Islet of Langerhans (tissue), 1 donor: ENCODE data around the gene UGT2A3.

ENCODE experiments used
- FAIRE-seq: peaks from one replicate; lab custom pipeline; 2011; peaks lifted over from hg19 to GRCh38; lab: Jason Lieb, UNC

Gene UGT2A3

GRCh38 chr4:68912807-68913206, 38.8 kb downstream of the UGT2A3 start:
- no peak for FAIRE-seq

- FAIRE-seq, result peak; percentile 36
Measured at GRCh38 chr4:68909385-68909784, 42.2 kb downstream of the UGT2A3 start.

- peak; percentile 21 for FAIRE-seq
Measured at GRCh38 chr4:68907788-68908700, 43.6 kb downstream of the UGT2A3 start.

- no peak for FAIRE-seq
Measured at GRCh38 chr4:68907245-68907644, 44.4 kb downstream of the UGT2A3 start.

GRCh38 chr4:68906780-68907137, 44.8 kb downstream of the UGT2A3 start:
- FAIRE-seq, result no peak

GRCh38 chr4:68905939-68906779, 45.4 kb downstream of the UGT2A3 start:
- no peak for FAIRE-seq

- FAIRE-seq, result no peak
Measured at GRCh38 chr4:68905598-68905938, 46.0 kb downstream of the UGT2A3 start.

- no peak for FAIRE-seq
Measured at GRCh38 chr4:68904786-68905185, 46.8 kb downstream of the UGT2A3 start.

GRCh38 chr4:68896749-68897148, 54.9 kb downstream of the UGT2A3 start:
- FAIRE-seq, result no peak

- FAIRE-seq, result no peak
Measured at GRCh38 chr4:68895561-68896198, 55.9 kb downstream of the UGT2A3 start.

GRCh38 chr4:68892861-68893260, 58.7 kb downstream of the UGT2A3 start:
- no peak for FAIRE-seq

GRCh38 chr4:68891678-68892077, 59.9 kb downstream of the UGT2A3 start:
- no peak for FAIRE-seq

GRCh38 chr4:68885545-68885944, 66.1 kb downstream of the UGT2A3 start:
- no peak for FAIRE-seq

- no peak for FAIRE-seq
Measured at GRCh38 chr4:68883870-68884269, 67.7 kb downstream of the UGT2A3 start.
